ENCODE data around the gene CLIP1. TPM values are rescaled to one million over a fixed set of nuclear protein-coding genes. Genes with fewer than 3 reads are reported as not detected.

Gene CLIP1
- total and polyA plus RNA-seq, 2 of the 8 experiments (the other 6 are each of a cell fraction or from before 2014, with no cell fraction given) = 19.0 to 27.6 TPM

GRCh38 chr12:122293081-122293480 is 129.4 kb downstream of the CLIP1 start (continued):
- TF ChIP-seq CTCF (IDR thresholded peaks at IDR 0.05; ENCODE audit: control extremely low read depth in 1 of 3, insufficient read depth in 1 of 3, low read depth in 1 of 3, low read length in 3 of 3) (no peak), EGR1 (IDR thresholded peaks at IDR 0.05; ENCODE audit: borderline replicate concordance, low read depth, low read length) (no peak), GABPA (IDR thresholded peaks at IDR 0.05; ENCODE audit: borderline replicate concordance, insufficient read depth, low read length) (no peak), SP4 (IDR thresholded peaks at IDR 0.05; ENCODE audit: low read length) (no peak), NANOG (IDR thresholded peaks at IDR 0.05; ENCODE audit: insufficient read depth, low read depth, low read length, poor library complexity, severe bottlenecking) (no peak), CHD1 (IDR thresholded peaks at IDR 0.05; ENCODE audit: low read depth, low read length) (no peak), NRF1 (IDR thresholded peaks at IDR 0.05; ENCODE audit: low read depth, low read length) (no peak), EP300 (IDR thresholded peaks at IDR 0.05; ENCODE audit: borderline replicate concordance in 1 of 2, low read depth in 2 of 2, low read length in 2 of 2) (no peak)

Measured in H1 (cell line).